KOPT-K1 (cell line): ENCODE results near the gene EDN1.
"Not testable (repeated sequence)": the region's sequence is repeated elsewhere in the genome, so short reads cannot be mapped to it uniquely, and the experiment has no call there.

Experiments used
- H3K27ac ChIP-seq: fragments of 200-600 bp; sonication (generic); 2 replicates; pipeline ENCODE4 v1.5.1; 2016; ENCODE audit warnings: antibody characterized with exemption, mild to moderate bottlenecking, low read depth, low read length; ENCODE audit not compliant: poor library complexity, severe bottlenecking
- H3K36me3 ChIP-seq: fragments of 200-600 bp; sonication (generic); 2 replicates; pipeline ENCODE4 v1.5.1; 2017; ENCODE audit warnings: antibody characterized with exemption, mild to moderate bottlenecking, low read length, moderate library complexity; ENCODE audit not compliant: insufficient read depth
- H3K9me3 ChIP-seq: fragments of 200-600 bp; sonication (generic); 2 replicates; pipeline ENCODE4 v1.5.1; 2017; ENCODE audit warnings: antibody characterized with exemption, low read length, mild to moderate bottlenecking; ENCODE audit not compliant: insufficient read depth, poor library complexity, severe bottlenecking

EDN1 gene

GRCh38 chr6:12318749-12319148, 28.6 kb downstream of the EDN1 start:
- H3K36me3 ChIP-seq = no peaks in the 10 kb centered on the region
- no peaks in the 10 kb centered on the region for H3K9me3 ChIP-seq
- H3K27ac ChIP-seq = no peak overlapping the region

GRCh38 chr6:12320074-12320473, 29.9 kb downstream of the EDN1 start:
- not testable (repeated sequence) for H3K27ac ChIP-seq, H3K9me3 ChIP-seq, H3K36me3 ChIP-seq

- Histone ChIP-seq H3K36me3 (no peaks in the 10 kb centered on the region), H3K9me3 (no peaks in the 10 kb centered on the region)
Observed at GRCh38 chr6:12324099-12324498, 33.9 kb downstream of the EDN1 start.

DNA sequence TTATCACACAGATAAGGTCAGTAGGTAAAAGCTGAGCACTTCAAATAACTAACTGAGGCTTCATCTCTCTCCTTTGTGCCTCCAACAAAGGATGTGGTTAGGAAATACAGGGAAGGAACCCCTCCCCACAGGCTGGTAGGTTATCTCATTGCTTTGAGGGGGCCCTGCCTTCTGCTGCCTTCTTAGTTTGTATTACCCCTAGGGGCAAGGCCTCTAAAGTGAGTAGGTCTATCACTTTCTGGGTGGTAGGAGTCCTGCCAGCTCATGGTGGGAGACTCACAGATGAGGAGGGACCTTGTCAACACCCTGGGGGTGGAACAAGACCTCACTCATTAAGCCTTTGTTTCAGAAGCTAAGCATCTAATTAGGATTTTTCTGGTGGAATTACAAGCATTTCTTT, 34.6 kb downstream of the EDN1 start:
- H3K27ac ChIP-seq = no peak overlapping the region

More at GRCh38 chr6:12324099-12324498, 33.9 kb downstream of the EDN1 start:
- H3K27ac ChIP-seq = no peak overlapping the region

GRCh38 chr6:12325872-12326271, 35.7 kb downstream of the EDN1 start:
- Histone ChIP-seq H3K27ac (no peak overlapping the region), H3K9me3 (no peaks in the 10 kb centered on the region), H3K36me3 (no peaks in the 10 kb centered on the region)

More for the DNA sequence above, 34.6 kb downstream of the EDN1 start:
- Histone ChIP-seq H3K36me3 (no peaks in the 10 kb centered on the region), H3K9me3 (no peaks in the 10 kb centered on the region)

DNA sequence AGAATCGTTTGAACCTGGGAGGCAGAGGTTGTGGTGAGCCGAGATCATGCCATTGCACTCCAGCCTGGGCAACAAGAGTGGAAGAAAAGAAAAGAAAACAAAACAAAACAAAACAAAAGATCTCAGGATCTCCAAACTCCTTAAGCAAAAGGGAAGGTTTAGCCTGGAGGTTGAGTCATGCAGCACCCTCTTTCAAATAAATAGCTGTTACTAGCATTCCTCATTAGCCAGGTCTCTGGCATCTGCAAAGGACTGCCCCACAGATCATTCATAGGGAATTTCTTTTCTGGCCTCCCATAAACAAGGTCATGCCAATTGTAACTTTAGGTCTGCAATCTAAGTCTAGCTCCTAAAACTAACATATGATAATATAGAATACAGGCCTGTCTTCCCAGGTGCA, 37.2 kb downstream of the EDN1 start:
- Histone ChIP-seq H3K9me3 (no peaks in the 10 kb centered on the region), H3K36me3 (no peaks in the 10 kb centered on the region), H3K27ac (no peak overlapping the region)

DNA sequence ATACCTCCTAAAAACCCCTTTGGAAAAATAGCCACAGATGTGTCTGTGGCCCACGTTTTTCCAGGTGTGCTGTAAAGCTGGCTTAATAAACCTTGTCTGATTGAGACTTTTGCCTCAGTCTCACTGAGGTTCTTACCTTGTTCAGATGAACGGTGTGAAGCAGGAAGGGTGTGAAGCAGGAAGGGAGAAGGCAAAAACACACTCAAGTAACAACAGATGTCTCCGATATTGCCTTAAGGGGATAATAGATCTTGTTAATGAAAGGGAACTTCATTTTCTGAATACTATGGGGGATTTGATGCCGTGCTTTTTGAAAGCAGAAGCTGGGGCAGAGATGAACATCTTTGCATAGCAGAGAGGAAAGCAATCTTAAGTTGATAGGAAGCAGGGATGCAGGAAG, 37.8 kb downstream of the EDN1 start:
- Histone ChIP-seq H3K9me3 (no peaks in the 10 kb centered on the region), H3K27ac (no peak overlapping the region), H3K36me3 (no peaks in the 10 kb centered on the region)

DNA sequence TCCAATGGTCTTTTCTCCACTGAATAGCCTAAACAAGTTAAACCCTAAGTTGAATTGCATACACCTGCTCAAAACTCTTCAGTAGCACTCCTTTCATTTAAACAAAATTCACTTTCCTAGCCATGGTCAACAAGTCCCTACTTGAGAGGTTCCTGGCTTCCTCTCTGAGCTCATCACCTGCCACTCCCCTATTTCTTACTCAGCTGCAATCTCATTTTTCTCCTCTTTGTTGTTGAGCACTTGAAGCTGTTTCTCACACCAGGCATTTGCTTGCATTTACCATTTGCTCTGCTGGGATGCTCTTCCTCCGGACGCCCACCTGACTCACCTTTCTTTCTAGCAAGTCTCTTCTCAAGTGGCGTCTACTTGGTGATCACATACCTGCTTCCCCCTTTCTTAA, 38.5 kb downstream of the EDN1 start:
- Histone ChIP-seq H3K36me3 (no peaks in the 10 kb centered on the region), H3K27ac (no peak overlapping the region), H3K9me3 (no peaks in the 10 kb centered on the region)

GRCh38 chr6:12331474-12331873, 41.3 kb downstream of the EDN1 start:
- Histone ChIP-seq H3K36me3 (no peaks in the 10 kb centered on the region), H3K27ac (no peak overlapping the region), H3K9me3 (no peaks in the 10 kb centered on the region)

GRCh38 chr6:12331951-12332749, 42.0 kb downstream of the EDN1 start:
- Histone ChIP-seq H3K27ac (no peak overlapping the region), H3K36me3 (no peaks in the 10 kb centered on the region), H3K9me3 (no peaks in the 10 kb centered on the region)

GRCh38 chr6:12332750-12333079, 42.6 kb downstream of the EDN1 start:
- not testable (repeated sequence) for H3K36me3 ChIP-seq, H3K9me3 ChIP-seq, H3K27ac ChIP-seq

GRCh38 chr6:12333128-12333527, 43.0 kb downstream of the EDN1 start:
- H3K36me3 ChIP-seq = no peaks in the 10 kb centered on the region
- H3K27ac ChIP-seq = no peak overlapping the region
- no peaks in the 10 kb centered on the region for H3K9me3 ChIP-seq

- no peaks in the 10 kb centered on the region for H3K36me3 ChIP-seq
- no peak overlapping the region for H3K27ac ChIP-seq
- no peaks in the 10 kb centered on the region for H3K9me3 ChIP-seq
Observed at GRCh38 chr6:12334526-12335130, 44.5 kb downstream of the EDN1 start.

- Histone ChIP-seq H3K9me3 (no peaks in the 10 kb centered on the region), H3K36me3 (no peaks in the 10 kb centered on the region), H3K27ac (no peak overlapping the region)
Observed at GRCh38 chr6:12335131-12335527, 45.0 kb downstream of the EDN1 start.

- H3K9me3 ChIP-seq = no peaks in the 10 kb centered on the region
- H3K36me3 ChIP-seq = no peaks in the 10 kb centered on the region
- no peak overlapping the region for H3K27ac ChIP-seq
Observed at GRCh38 chr6:12335717-12336116, 45.6 kb downstream of the EDN1 start.
